IMR-90 (cell line): Measurements from ENCODE around the gene GLTPD2. TPM values are rescaled to one million over a fixed set of nuclear protein-coding genes. Genes with fewer than 3 reads are reported as not detected.

Source experiments
- ATAC-seq: fragments of 200-7000 bp; cut with Tn5 transposase; 2 replicates; pipeline ENCODE4 v1.9.1; 2020; ENCODE audit warnings: low read depth, mild to moderate bottlenecking, moderate library complexity
- BruUV-seq: library from RNA; stranded (reverse); fragments of 400-500 nt; replicated peaks from 2 replicates; lab custom pipeline; 2021; lab: Mats Ljungman, UMichigan
- CTCF ChIA-PET: fragments of 300-600 bp; formaldehyde crosslinking; extraction: SDS; loops from one replicate; lab custom pipeline; 2021; ENCODE audit warnings: antibody characterized with exemption; lab: Yijun Ruan, JAX
- POLR2A ChIA-PET: fragments of 300-600 bp; sonication (Branson Sonifier 250); formaldehyde crosslinking; loops from one replicate; lab custom pipeline; 2022; ENCODE audit warnings: antibody characterized with exemption; ENCODE audit not compliant: unreplicated experiment; lab: Charles Lee
- DNase-seq: peaks from one replicate; pipeline ENCODE4 v3.0.0; 2013
- H2AFZ ChIP-seq: replicated peaks from 2 replicates; pipeline ENCODE3; 2013; ENCODE audit warnings: low read length, mild to moderate bottlenecking; ENCODE audit not compliant: poor library complexity
- H2AK5ac ChIP-seq: 2 replicates; pipeline ENCODE4 v1.6.1; 2013; ENCODE audit warnings: low read depth, low read length, inconsistent platforms
- H2AK9ac ChIP-seq: replicated peaks from 2 replicates; pipeline ENCODE3; 2013; ENCODE audit warnings: mild to moderate bottlenecking, low read depth, low read length, moderate library complexity; ENCODE audit not compliant: poor library complexity
- H2BK120ac ChIP-seq: 2 replicates; pipeline ENCODE4 v1.6.1; 2013; ENCODE audit warnings: low read depth, low read length, inconsistent platforms
- H2BK15ac ChIP-seq: 3 replicates; pipeline ENCODE4 v1.6.1; 2013; ENCODE audit warnings: low read depth, low read length, inconsistent platforms
- H2BK20ac ChIP-seq: 2 replicates; pipeline ENCODE4 v1.6.1; 2013; ENCODE audit warnings: low read depth, mild to moderate bottlenecking, inconsistent platforms, low read length, moderate library complexity
- H2BK5ac ChIP-seq: 2 replicates; pipeline ENCODE4 v1.6.1; 2013; ENCODE audit warnings: mild to moderate bottlenecking, low read depth, low read length, inconsistent platforms; ENCODE audit not compliant: poor library complexity, severe bottlenecking
- H3K14ac ChIP-seq: replicated peaks from 2 replicates; pipeline ENCODE4 v1.6.1; 2013; ENCODE audit warnings: low read depth, low read length, inconsistent platforms
- H3K18ac ChIP-seq: 2 replicates; pipeline ENCODE4 v1.6.1; 2013; ENCODE audit warnings: low read depth, low read length, control low read depth
- H3K23ac ChIP-seq: 2 replicates; pipeline ENCODE4 v1.6.1; 2013; ENCODE audit warnings: low read depth, low read length, inconsistent platforms
- H3K27ac ChIP-seq: 2 replicates; pipeline ENCODE4 v1.5.1; 2013; ENCODE audit warnings: mild to moderate bottlenecking, control low read depth, low read length; ENCODE audit not compliant: insufficient read depth
- H3K27me3 ChIP-seq: 2 replicates; pipeline ENCODE4 v1.6.1; 2013; ENCODE audit warnings: low read length; ENCODE audit not compliant: control insufficient read depth, insufficient read depth
- H3K36me3 ChIP-seq: 2 replicates; pipeline ENCODE4 v1.6.1; 2013; ENCODE audit warnings: low read length, mixed read lengths; ENCODE audit not compliant: control insufficient read depth, insufficient read depth
- H3K4ac ChIP-seq: 2 replicates; pipeline ENCODE4 v1.6.1; 2013; ENCODE audit warnings: low read depth, low read length, inconsistent platforms
- H3K4me1 ChIP-seq: 2 replicates; pipeline ENCODE4 v1.6.1; 2013; ENCODE audit warnings: low read length, mixed read lengths; ENCODE audit not compliant: control insufficient read depth, insufficient read depth
- H3K4me2 ChIP-seq: 2 replicates; pipeline ENCODE4 v1.6.1; 2013; ENCODE audit warnings: low read depth, mild to moderate bottlenecking, control low read depth, low read length, moderate library complexity
- H3K4me3 ChIP-seq: 2 replicates; pipeline ENCODE4 v1.5.1; 2013; ENCODE audit warnings: low read depth, mild to moderate bottlenecking, control low read depth, low read length, moderate library complexity; ENCODE audit not compliant: insufficient read depth
- H3K56ac ChIP-seq: 2 replicates; pipeline ENCODE4 v1.6.1; 2013; ENCODE audit warnings: low read length, inconsistent platforms; ENCODE audit not compliant: insufficient read depth; ENCODE audit errors: extremely low read depth
- H3K79me1 ChIP-seq, 2 experiments: 2 replicates each; pipeline ENCODE4 v1.6.1; 2013; ENCODE audit warnings: low read length in 2 of 2, inconsistent platforms in 1 of 2, low read depth in 1 of 2
- H3K9ac ChIP-seq: 2 replicates; pipeline ENCODE4 v1.6.1; 2013; ENCODE audit warnings: low read depth, low read length, control low read depth
- H3K9me1 ChIP-seq: 2 replicates; pipeline ENCODE4 v1.6.1; 2013; ENCODE audit warnings: low read length, inconsistent platforms; ENCODE audit not compliant: insufficient read depth
- H3K9me3 ChIP-seq: 2 replicates; pipeline ENCODE4 v1.6.1; 2013; ENCODE audit warnings: low read length; ENCODE audit not compliant: control insufficient read depth, insufficient read depth
- H4K20me1 ChIP-seq: 2 replicates; pipeline ENCODE4 v1.6.1; 2013; ENCODE audit warnings: low read length, inconsistent platforms; ENCODE audit not compliant: insufficient read depth
- H4K5ac ChIP-seq: 2 replicates; pipeline ENCODE4 v1.6.1; 2013; ENCODE audit warnings: mild to moderate bottlenecking, low read depth, low read length, control low read depth
- H4K8ac ChIP-seq, 2 experiments: 2 replicates each; pipeline ENCODE4 v1.6.1; 2013; ENCODE audit warnings: low read depth in 2 of 2, low read length in 2 of 2, control low read depth in 1 of 2, inconsistent platforms in 1 of 2
- H4K91ac ChIP-seq: 2 replicates; pipeline ENCODE4 v1.6.1; 2013; ENCODE audit warnings: low read depth, low read length, inconsistent platforms; ENCODE audit not compliant: insufficient read depth
- FOS ChIP-seq: fragments of 150-350 bp; IDR thresholded peaks from 2 replicates; pipeline ENCODE4 v1.6.1; 2016; ENCODE audit warnings: low read depth, low read length
- MAFK ChIP-seq: IDR thresholded peaks from 2 replicates; pipeline ENCODE4 v1.6.1; 2012; ENCODE audit warnings: low read depth, low read length, improper control_type of control experiment
- MAZ ChIP-seq: IDR thresholded peaks from 2 replicates; pipeline ENCODE4 v1.6.1; 2012; ENCODE audit warnings: low read depth, mild to moderate bottlenecking, low read length, improper control_type of control experiment, moderate library complexity, borderline replicate concordance
- NFE2L2 ChIP-seq: fragments of 150-350 bp; IDR thresholded peaks from 2 replicates; pipeline ENCODE4 v1.6.1; 2016; ENCODE audit warnings: low read depth, mild to moderate bottlenecking, low read length
- WGBS, 2 experiments: methylation state at CpG; one replicate each; pipeline versions ENCODE4 v1.1.5 to v1.1.7; 2013; ENCODE audit warnings: missing lambda C conversion rate in 2 of 2; ENCODE audit not compliant: insufficient read length in 1 of 2; ENCODE audit errors: extremely low coverage in 2 of 2; 5-methylcytosine and 5-hydroxymethylcytosine counted together
- dilution Hi-C: fragments of 300-500 bp; cut with HindIII; formaldehyde crosslinking; loops from one replicate; pipeline ENCODE4 v1.14.3; 2018; ENCODE audit warnings: low sequenced_read_pairs; ENCODE audit not compliant: unreplicated experiment
- in situ Hi-C: fragments of 300-500 bp; cut with MboI; formaldehyde crosslinking; loops from 3 replicates; pipeline ENCODE4 v1.14.3; 2019; ENCODE audit warnings: low sequenced_read_pairs, inconsistent platforms, mixed read lengths
- intact Hi-C: fragments of 100-400 bp; cut with micrococcal nuclease; formaldehyde crosslinking; loops from 2 replicates; pipeline ENCODE4 v1.10.0; 2022
- polyA plus RNA-seq, 3 experiments: library from polyadenylated mRNA; depleted of rRNA; stranded (reverse); fragments of >200 nt; gene quantifications; 2 replicates each; pipeline ENCODE4 v1.2.3, GENCODE V29; 2012; ENCODE audit warnings: low replicate concordance in 1 of 3
- total RNA-seq: library from RNA; depleted of rRNA; stranded (reverse); fragments of >200 nt; gene quantifications from 2 replicates; pipeline ENCODE4 v1.2.3, GENCODE V29; 2012
- TF ChIP-seq, protein P1 (sequence below): conservative IDR thresholded peaks from 2 replicates; pipeline ENCODE4 v1.5.1; 2012; ENCODE audit warnings: mild to moderate bottlenecking, low read depth, low read length, improper control_type of control experiment

GLTPD2 gene
- total and polyA plus RNA-seq, 2 of the 4 experiments (the other 2 are of a cell fraction) = not detected

DNA sequence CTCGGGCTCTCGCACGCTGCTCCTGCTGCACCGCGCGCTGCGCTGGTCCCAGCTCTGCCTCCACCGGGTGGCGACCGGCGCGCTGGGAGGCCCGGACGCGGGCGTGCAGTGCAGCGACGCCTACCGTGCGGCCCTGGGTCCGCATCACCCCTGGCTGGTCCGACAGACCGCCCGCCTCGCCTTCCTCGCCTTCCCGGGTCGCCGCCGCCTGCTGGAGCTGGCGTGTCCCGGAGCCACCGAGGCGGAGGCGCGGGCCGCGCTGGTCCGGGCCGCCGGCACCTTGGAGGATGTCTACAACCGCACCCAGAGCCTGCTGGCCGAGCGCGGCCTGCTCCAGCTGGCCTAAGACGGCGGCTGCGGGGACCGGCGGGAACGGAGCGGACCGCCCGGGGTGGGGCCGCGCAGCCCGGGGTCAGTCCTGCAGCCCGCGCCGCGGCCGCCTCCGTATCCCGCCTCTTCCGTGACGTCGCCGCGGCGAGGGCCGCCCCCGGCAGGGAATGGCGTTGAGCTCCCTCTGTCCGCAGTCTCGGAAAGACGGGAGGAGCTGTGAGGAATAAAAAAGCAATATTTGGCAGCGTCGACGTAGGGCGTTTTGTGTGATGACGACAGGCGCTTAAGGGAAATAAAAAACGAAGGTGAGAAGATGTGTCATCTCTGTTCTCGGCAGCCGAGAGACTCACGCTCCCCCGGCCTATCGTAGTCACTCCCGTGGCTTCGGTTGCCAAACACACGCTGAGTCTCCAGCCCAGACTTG lies 1.4 kb downstream of the GLTPD2 start (continued):
- TF ChIP-seq NFE2L2 = no peak
- TF ChIP-seq MAZ = peak; percentile 62; the same call in 1 of the 2 replicates
- no peak for TF ChIP-seq MAFK

DNA sequence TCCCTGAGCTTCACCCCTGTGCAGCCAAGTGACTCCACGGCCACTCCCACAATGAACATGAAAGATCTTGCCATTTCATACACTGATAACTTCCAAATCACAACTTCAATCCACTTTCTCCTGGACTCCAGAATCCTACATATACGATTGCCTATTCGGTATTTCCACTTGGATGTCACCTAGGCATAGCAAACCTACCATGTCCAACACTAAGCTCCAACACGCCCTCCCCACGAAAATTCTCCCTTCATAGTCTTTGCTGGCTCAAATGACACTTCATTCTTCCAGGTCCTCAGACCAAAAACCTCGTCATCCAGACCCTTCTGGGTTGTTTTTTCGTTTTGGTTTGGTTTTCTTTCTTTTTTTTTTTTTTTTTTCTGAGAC lies 1.9 kb downstream of the GLTPD2 start:
- dilution Hi-C loops (no loop called here), intact Hi-C loops (loop anchor here (1.0 kb wide), 2 partner anchors 80 to 86 kb away; partner anchors contain the start of genes ARRB2 and PELP1), in situ Hi-C loops (no loop called here)
- Histone ChIP-seq H3K27me3 (peaks cover 9% of the 10 kb centered on the region), H3K9ac (peak overlapping the region; percentile 17), H4K8ac (peak overlapping the region in 1 of 2 experiments; percentile 68; a peak in 3 of 4 replicates), H4K5ac (peak overlapping the region; percentile 0; the same call in 1 of the 2 replicates), H2BK120ac (no peak overlapping the region), H2AK5ac (peak overlapping the region; percentile 16; the same call in 1 of the 2 replicates), H4K91ac (no peak overlapping the region), H3K4me1 (peaks cover 3% of the 10 kb centered on the region; the same call in 1 of the 2 replicates), H2AFZ (peak overlapping the region; percentile 99), H3K9me1 (peaks cover 4% of the 10 kb centered on the region), H4K20me1 (no peaks in the 10 kb centered on the region), H2AK9ac (peak overlapping the region; percentile 70), H3K23ac (peak overlapping the region; percentile 2), H3K79me1 (peaks cover 0 to 5% of the 10 kb centered on the region in 2 experiments; a peak in 2 of 4 replicates), H3K14ac (peak overlapping the region; percentile 16; the same call in 1 of the 2 replicates), H3K18ac (no peak overlapping the region), H3K9me3 (no peaks in the 10 kb centered on the region), H3K27ac (peak overlapping the region; percentile 6), H3K4ac (peak overlapping the region; percentile 3; the same call in 1 of the 2 replicates), H2BK20ac (no peak overlapping the region), H3K4me3 (peak overlapping the region; percentile 64), H2BK15ac (no peak overlapping the region), H3K4me2 (peak overlapping the region; percentile 51), H3K36me3 (no peaks in the 10 kb centered on the region), H3K56ac (no peak overlapping the region), H2BK5ac (peak overlapping the region; percentile 28)
- ATAC-seq = no peak
- WGBS, 2 experiments = 100% methylated on average over 2 of the region's 7 CpGs; no CpG with 5 or more reads in 1 of the 2 experiments
- ChIA-PET POLR2A (no interaction called here), CTCF (interaction anchor here (0.5 to 1.5 kb wide), 7 partner anchors 11 to 135 kb away, joined by 3 to 6 read pairs (median 3); no protein-coding TSS in a partner anchor)
- no peak for TF ChIP-seq MAFK
- 0 out of 2 replicates have a peak, but pooled peaks have one; percentile 1 for TF ChIP-seq FOS
- TF ChIP-seq, protein P1, sequence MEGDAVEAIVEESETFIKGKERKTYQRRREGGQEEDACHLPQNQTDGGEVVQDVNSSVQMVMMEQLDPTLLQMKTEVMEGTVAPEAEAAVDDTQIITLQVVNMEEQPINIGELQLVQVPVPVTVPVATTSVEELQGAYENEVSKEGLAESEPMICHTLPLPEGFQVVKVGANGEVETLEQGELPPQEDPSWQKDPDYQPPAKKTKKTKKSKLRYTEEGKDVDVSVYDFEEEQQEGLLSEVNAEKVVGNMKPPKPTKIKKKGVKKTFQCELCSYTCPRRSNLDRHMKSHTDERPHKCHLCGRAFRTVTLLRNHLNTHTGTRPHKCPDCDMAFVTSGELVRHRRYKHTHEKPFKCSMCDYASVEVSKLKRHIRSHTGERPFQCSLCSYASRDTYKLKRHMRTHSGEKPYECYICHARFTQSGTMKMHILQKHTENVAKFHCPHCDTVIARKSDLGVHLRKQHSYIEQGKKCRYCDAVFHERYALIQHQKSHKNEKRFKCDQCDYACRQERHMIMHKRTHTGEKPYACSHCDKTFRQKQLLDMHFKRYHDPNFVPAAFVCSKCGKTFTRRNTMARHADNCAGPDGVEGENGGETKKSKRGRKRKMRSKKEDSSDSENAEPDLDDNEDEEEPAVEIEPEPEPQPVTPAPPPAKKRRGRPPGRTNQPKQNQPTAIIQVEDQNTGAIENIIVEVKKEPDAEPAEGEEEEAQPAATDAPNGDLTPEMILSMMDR = no peak
- BruUV-seq = no TSS peak
- no peak for DNase-seq
